Measurements from ENCODE around the gene PAAF1. TPM values are rescaled to one million over a fixed set of nuclear protein-coding genes. Genes with fewer than 3 reads are reported as not detected.
A peak's percentile ranks its signal among the peaks of the same experiment; 100 is the strongest.

PAAF1 gene
- total RNA-seq, 1 donor from 2014 or later: 38.6 TPM

DNA sequence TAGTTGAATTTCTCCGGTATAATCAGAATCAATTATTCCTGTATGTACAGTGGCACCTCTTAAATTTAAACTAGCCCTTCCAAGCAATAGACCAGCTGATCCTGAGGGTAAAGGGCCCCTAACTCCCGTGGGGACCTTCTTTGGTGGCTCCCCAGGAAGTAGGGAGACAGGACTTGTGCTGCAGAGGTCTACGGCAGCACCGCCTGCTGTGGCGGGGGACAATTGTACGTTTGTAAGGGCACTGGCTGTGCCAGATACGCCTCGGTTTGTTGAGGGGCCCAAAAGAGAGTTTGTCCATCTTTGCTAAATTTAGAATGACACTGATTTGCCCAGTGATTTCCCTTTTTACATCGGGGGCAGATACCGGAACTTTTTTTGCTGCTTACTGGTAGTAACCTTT is 68.1 kb downstream of the PAAF1 start:
- H3K4me3 Mint-ChIP-seq: no peak overlapping the region
- no peaks in the 10 kb centered on the region for H3F3A ChIP-seq (ENCODE audit: low read depth)
- H3K79me2 ChIP-seq (ENCODE audit: low read depth): no peaks in the 10 kb centered on the region
- DNase-seq (ENCODE audit: low spot score): no peak
- no peak overlapping the region for H3K4me3 ChIP-seq
- H4K20me1 ChIP-seq (ENCODE audit: low read depth): no peaks in the 10 kb centered on the region
- no peaks in the 10 kb centered on the region for H3K36me3 ChIP-seq
- H2AFZ ChIP-seq (replicated peaks): no peak overlapping the region
- no peak overlapping the region for H3K27ac Mint-ChIP-seq
- H3K4me1 Mint-ChIP-seq: no peaks in the 10 kb centered on the region
- no peaks in the 10 kb centered on the region for H3K36me3 Mint-ChIP-seq
- no peak overlapping the region for H3K27ac ChIP-seq
- H3K4me1 ChIP-seq: no peaks in the 10 kb centered on the region
- H3K27me3 Mint-ChIP-seq (ENCODE audit: insufficient read depth, low read depth): peaks cover 2% of the 10 kb centered on the region
- no peak overlapping the region for H3K4me2 ChIP-seq
- H3K9ac ChIP-seq: no peak overlapping the region
- no peak for TF ChIP-seq EZH2 (IDR thresholded peaks at IDR 0.05)
- no peak for TF ChIP-seq EZH2phosphoT487 (IDR thresholded peaks at IDR 0.05)
- TF ChIP-seq, protein P1, sequence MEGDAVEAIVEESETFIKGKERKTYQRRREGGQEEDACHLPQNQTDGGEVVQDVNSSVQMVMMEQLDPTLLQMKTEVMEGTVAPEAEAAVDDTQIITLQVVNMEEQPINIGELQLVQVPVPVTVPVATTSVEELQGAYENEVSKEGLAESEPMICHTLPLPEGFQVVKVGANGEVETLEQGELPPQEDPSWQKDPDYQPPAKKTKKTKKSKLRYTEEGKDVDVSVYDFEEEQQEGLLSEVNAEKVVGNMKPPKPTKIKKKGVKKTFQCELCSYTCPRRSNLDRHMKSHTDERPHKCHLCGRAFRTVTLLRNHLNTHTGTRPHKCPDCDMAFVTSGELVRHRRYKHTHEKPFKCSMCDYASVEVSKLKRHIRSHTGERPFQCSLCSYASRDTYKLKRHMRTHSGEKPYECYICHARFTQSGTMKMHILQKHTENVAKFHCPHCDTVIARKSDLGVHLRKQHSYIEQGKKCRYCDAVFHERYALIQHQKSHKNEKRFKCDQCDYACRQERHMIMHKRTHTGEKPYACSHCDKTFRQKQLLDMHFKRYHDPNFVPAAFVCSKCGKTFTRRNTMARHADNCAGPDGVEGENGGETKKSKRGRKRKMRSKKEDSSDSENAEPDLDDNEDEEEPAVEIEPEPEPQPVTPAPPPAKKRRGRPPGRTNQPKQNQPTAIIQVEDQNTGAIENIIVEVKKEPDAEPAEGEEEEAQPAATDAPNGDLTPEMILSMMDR (IDR thresholded peaks at IDR 0.05): no peak
- peaks cover 3% of the 10 kb centered on the region for H3K9me3 Mint-ChIP-seq
- no peaks in the 10 kb centered on the region for H3K9me3 ChIP-seq (ENCODE audit: low read depth)
- H3K27me3 ChIP-seq: no peaks in the 10 kb centered on the region

DNA sequence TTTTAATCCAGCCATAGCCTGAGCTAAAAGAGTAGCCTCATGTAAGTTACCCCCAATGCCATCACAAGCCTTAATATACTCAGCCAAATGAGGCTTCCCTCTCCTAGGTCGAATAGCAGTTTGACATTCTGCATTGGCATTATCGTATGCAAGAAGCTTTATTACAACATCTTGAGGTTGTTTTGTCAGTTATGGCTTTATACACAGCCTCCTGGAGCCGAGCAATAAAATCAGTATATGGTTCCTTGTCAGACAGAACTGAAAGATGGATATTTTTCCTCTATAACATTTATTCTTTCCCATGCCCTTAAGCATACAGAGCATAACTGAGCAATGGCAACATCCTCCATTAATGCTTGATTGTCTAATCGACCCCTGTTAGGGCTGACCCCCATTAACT is 68.6 kb downstream of the PAAF1 start:
- Mint-ChIP-seq H3K36me3 (no peaks in the 10 kb centered on the region), H3K9me3 (peaks cover 3% of the 10 kb centered on the region), H3K27ac (peak overlapping the region; percentile 35), H3K4me1 (no peaks in the 10 kb centered on the region), H3K27me3 (ENCODE audit: insufficient read depth, low read depth) (peaks cover 2% of the 10 kb centered on the region), H3K4me3 (no peak overlapping the region)
- Histone ChIP-seq H3F3A (ENCODE audit: low read depth) (no peaks in the 10 kb centered on the region), H2AFZ (replicated peaks) (no peak overlapping the region), H3K27ac (no peak overlapping the region), H3K36me3 (no peaks in the 10 kb centered on the region), H3K27me3 (no peaks in the 10 kb centered on the region), H3K4me2 (no peak overlapping the region), H4K20me1 (ENCODE audit: low read depth) (no peaks in the 10 kb centered on the region), H3K4me1 (no peaks in the 10 kb centered on the region), H3K79me2 (ENCODE audit: low read depth) (no peaks in the 10 kb centered on the region), H3K9ac (no peak overlapping the region), H3K4me3 (no peak overlapping the region), H3K9me3 (ENCODE audit: low read depth) (no peaks in the 10 kb centered on the region)
- no peak for DNase-seq (ENCODE audit: low spot score)
- no peak for TF ChIP-seq EZH2 (IDR thresholded peaks at IDR 0.05)
- no peak for TF ChIP-seq EZH2phosphoT487 (IDR thresholded peaks at IDR 0.05)
- TF ChIP-seq, protein P1 (IDR thresholded peaks at IDR 0.05): no peak

- peaks cover 2% of the 10 kb centered on the region for H3K27me3 Mint-ChIP-seq (ENCODE audit: insufficient read depth, low read depth)
- H4K20me1 ChIP-seq (ENCODE audit: low read depth): no peaks in the 10 kb centered on the region
- no peaks in the 10 kb centered on the region for H3K9me3 ChIP-seq (ENCODE audit: low read depth)
- no peak overlapping the region for H3K9ac ChIP-seq
- no peak for DNase-seq (ENCODE audit: low spot score)
- H3K4me1 ChIP-seq: no peaks in the 10 kb centered on the region
- H3K27ac ChIP-seq: no peak overlapping the region
- no peak overlapping the region for H3K4me3 ChIP-seq
- H3K4me2 ChIP-seq: no peak overlapping the region
- H3K79me2 ChIP-seq (ENCODE audit: low read depth): no peaks in the 10 kb centered on the region
- no peak overlapping the region for H3K27ac Mint-ChIP-seq
- H3K36me3 Mint-ChIP-seq: no peaks in the 10 kb centered on the region
- no peaks in the 10 kb centered on the region for H3K36me3 ChIP-seq
- H3F3A ChIP-seq (ENCODE audit: low read depth): no peaks in the 10 kb centered on the region
- TF ChIP-seq EZH2 (IDR thresholded peaks at IDR 0.05) (no peak), EZH2phosphoT487 (IDR thresholded peaks at IDR 0.05) (no peak)
- TF ChIP-seq, protein P1 (IDR thresholded peaks at IDR 0.05): no peak
- peaks cover 6% of the 10 kb centered on the region for H3K4me1 Mint-ChIP-seq
- peaks cover 3% of the 10 kb centered on the region for H3K9me3 Mint-ChIP-seq
- H2AFZ ChIP-seq (replicated peaks): no peak overlapping the region
- no peaks in the 10 kb centered on the region for H3K27me3 ChIP-seq
- H3K4me3 Mint-ChIP-seq: no peak overlapping the region
These were observed 70.1 kb downstream of the PAAF1 start for GRCh38 chr11:73946798-73947458.
